A673 (cell line): ENCODE measurements around the gene SERINC4.

Experiments used
- CTCF ChIP-seq: fragments of 300-800, 200-600 bp; sonication (generic); conservative IDR thresholded peaks from 2 replicates; pipeline ENCODE4 v1.5.1; 2017; ENCODE audit warnings: low read depth, mild to moderate bottlenecking, antibody characterized with exemption, low read length, moderate library complexity, mixed read lengths
- EZH2 ChIP-seq: fragments of 200-600 bp; sonication (generic); IDR thresholded peaks from 2 replicates; pipeline ENCODE4 v1.6.1; 2017; ENCODE audit warnings: borderline replicate concordance, low read depth, mild to moderate bottlenecking, mixed read lengths, antibody characterized with exemption, low read length; ENCODE audit not compliant: poor library complexity, severe bottlenecking

DNA sequence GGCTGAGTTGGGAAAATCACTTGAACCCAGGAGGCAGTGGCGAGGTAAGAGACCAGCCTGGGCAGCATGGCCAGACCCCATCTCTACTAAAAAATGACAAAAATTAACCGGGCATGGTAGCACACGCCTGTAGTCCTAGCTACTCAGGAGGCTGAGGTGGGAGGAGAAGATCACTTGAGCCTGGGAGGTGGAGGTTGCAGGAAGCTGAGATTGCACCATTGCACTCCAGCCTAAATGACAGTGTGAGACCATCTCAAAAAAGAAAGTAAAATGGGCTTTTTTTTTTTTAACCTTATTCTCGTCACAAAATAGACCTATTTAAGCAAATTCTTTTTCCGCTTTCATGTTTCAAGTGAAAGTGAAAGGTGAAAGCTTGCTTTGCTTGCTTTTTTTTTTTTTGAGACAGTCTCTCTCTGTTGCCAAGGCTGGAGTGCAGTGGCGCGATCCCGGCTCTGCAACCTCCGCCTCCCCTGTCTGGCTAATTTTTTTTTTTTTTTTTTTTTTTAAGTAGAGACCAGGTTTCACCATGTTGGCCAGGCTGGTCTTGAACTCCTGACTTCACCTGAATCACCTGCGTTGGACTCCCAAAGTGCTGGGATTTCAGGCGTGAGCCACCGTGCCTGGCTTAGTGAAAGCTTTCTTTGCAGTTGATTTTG lies 50.2 kb downstream of the SERINC4 start:
- no peak for TF ChIP-seq CTCF
- TF ChIP-seq EZH2: no peak
